ENCODE results near the gene TBCCD1.

GRCh38 chr3:186513386-186513785 lies 53.8 kb downstream of the TBCCD1 start:
- TF ChIP-seq CTCF (IDR thresholded peaks at IDR 0.05) (no peak), POLR2A (IDR thresholded peaks at IDR 0.05) (no peak)

All from body of pancreas (tissue), 4 donors.